Measurements from ENCODE around the gene PRIMA1.

DNA sequence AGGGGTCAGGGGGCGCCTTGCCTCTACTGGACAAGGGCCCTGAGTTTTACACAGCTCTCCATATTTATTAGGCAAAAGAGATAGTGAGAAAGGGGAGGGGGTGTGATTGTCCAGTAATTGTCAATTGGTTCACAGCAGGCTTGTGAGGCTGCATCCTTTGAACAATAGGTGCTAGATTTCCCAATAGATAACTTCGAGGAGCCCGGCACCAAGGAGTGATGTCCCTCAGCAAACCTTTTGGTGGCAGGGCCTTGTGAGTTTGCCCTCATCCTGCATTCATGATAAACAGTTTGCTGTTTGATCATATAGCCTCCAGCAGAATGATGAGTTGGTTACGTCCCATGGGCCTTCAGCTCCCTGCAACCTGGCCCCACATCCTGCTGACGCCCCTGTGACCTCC, 2.7 kb upstream of the PRIMA1 start:
- TF ChIP-seq, protein P1, sequence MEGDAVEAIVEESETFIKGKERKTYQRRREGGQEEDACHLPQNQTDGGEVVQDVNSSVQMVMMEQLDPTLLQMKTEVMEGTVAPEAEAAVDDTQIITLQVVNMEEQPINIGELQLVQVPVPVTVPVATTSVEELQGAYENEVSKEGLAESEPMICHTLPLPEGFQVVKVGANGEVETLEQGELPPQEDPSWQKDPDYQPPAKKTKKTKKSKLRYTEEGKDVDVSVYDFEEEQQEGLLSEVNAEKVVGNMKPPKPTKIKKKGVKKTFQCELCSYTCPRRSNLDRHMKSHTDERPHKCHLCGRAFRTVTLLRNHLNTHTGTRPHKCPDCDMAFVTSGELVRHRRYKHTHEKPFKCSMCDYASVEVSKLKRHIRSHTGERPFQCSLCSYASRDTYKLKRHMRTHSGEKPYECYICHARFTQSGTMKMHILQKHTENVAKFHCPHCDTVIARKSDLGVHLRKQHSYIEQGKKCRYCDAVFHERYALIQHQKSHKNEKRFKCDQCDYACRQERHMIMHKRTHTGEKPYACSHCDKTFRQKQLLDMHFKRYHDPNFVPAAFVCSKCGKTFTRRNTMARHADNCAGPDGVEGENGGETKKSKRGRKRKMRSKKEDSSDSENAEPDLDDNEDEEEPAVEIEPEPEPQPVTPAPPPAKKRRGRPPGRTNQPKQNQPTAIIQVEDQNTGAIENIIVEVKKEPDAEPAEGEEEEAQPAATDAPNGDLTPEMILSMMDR (IDR thresholded peaks at IDR 0.05 in 2 of 3, conservative IDR thresholded peaks at IDR 0.05 in 1 of 3; ENCODE audit: control insufficient read depth in 2 of 3, extremely low read depth in 1 of 3, insufficient read depth in 1 of 3, low read depth in 3 of 3, low read length in 3 of 3): no peak
- TF ChIP-seq CBX3 (IDR thresholded peaks at IDR 0.05; ENCODE audit: borderline replicate concordance, low read depth): no peak
- TF ChIP-seq POLR2A (IDR thresholded peaks at IDR 0.05; ENCODE audit: low read depth, low read length): no peak
- TF ChIP-seq, protein P2, sequence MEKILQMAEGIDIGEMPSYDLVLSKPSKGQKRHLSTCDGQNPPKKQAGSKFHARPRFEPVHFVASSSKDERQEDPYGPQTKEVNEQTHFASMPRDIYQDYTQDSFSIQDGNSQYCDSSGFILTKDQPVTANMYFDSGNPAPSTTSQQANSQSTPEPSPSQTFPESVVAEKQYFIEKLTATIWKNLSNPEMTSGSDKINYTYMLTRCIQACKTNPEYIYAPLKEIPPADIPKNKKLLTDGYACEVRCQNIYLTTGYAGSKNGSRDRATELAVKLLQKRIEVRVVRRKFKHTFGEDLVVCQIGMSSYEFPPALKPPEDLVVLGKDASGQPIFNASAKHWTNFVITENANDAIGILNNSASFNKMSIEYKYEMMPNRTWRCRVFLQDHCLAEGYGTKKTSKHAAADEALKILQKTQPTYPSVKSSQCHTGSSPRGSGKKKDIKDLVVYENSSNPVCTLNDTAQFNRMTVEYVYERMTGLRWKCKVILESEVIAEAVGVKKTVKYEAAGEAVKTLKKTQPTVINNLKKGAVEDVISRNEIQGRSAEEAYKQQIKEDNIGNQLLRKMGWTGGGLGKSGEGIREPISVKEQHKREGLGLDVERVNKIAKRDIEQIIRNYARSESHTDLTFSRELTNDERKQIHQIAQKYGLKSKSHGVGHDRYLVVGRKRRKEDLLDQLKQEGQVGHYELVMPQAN (conservative IDR thresholded peaks at IDR 0.05): no peak
- TF ChIP-seq SREBF2 (IDR thresholded peaks at IDR 0.05; ENCODE audit: low read length): no peak
- no peak for TF ChIP-seq DPF2 (IDR thresholded peaks at IDR 0.05)
- TF ChIP-seq, protein P3, sequence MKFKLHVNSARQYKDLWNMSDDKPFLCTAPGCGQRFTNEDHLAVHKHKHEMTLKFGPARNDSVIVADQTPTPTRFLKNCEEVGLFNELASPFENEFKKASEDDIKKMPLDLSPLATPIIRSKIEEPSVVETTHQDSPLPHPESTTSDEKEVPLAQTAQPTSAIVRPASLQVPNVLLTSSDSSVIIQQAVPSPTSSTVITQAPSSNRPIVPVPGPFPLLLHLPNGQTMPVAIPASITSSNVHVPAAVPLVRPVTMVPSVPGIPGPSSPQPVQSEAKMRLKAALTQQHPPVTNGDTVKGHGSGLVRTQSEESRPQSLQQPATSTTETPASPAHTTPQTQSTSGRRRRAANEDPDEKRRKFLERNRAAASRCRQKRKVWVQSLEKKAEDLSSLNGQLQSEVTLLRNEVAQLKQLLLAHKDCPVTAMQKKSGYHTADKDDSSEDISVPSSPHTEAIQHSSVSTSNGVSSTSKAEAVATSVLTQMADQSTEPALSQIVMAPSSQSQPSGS (IDR thresholded peaks at IDR 0.05; ENCODE audit: low read length): no peak
- no peak for TF ChIP-seq CBFB (IDR thresholded peaks at IDR 0.05; ENCODE audit: low read depth)
- TF ChIP-seq MYC (IDR thresholded peaks at IDR 0.05; ENCODE audit: insufficient read depth, insufficient read length, insufficient replicate concordance, low read length, severe bottlenecking): no peak
- no peak for TF ChIP-seq EZH2 (IDR thresholded peaks at IDR 0.05; ENCODE audit: borderline replicate concordance, control insufficient read depth, low read depth, low read length)
- TF ChIP-seq CEBPB (IDR thresholded peaks at IDR 0.05; ENCODE audit: borderline replicate concordance in 1 of 2, low read depth in 2 of 2, low read length in 2 of 2): no peak
- TF ChIP-seq TAF1 (IDR thresholded peaks at IDR 0.05; ENCODE audit: borderline replicate concordance, low read depth, low read length): no peak
- TF ChIP-seq KDM1A (IDR thresholded peaks at IDR 0.05; ENCODE audit: borderline replicate concordance): no peak
- no peak for TF ChIP-seq SUZ12 (IDR thresholded peaks at IDR 0.05; ENCODE audit: unreplicated experiment)

Data from GM12878 (cell line).